ENCODE measurements around the gene CDX1. TPM values are rescaled to one million over a fixed set of nuclear protein-coding genes. Genes with fewer than 3 reads are reported as not detected.
"Not testable (repeated sequence)": the region's sequence is repeated elsewhere in the genome, so short reads cannot be mapped to it uniquely, and the experiment has no call there.

The CDX1 gene
- total RNA-seq, 1 experiment from 2014 or later = not detected

GRCh38 chr5:150227036-150227435, 60.5 kb downstream of the CDX1 start:
- Mint-ChIP-seq H3K4me1 (ENCODE audit: low read depth, unreplicated experiment) (no peaks in the 10 kb centered on the region), H3K9me3 (ENCODE audit: low read depth, unreplicated experiment) (no peaks in the 10 kb centered on the region), H3K36me3 (ENCODE audit: insufficient read depth, unreplicated experiment) (no peaks in the 10 kb centered on the region), H3K4me3 (ENCODE audit: low read depth, unreplicated experiment) (no peak overlapping the region), H3K27me3 (ENCODE audit: unreplicated experiment) (peaks cover 34% of the 10 kb centered on the region), H3K27ac (ENCODE audit: unreplicated experiment) (no peak overlapping the region)
- CTCF ChIA-PET = interaction anchor here (0.6 to 0.7 kb wide), 2 partner anchors 40 to 65 kb away, joined by 4 read pairs; no protein-coding TSS in a partner anchor
- TF ChIP-seq, protein P1, sequence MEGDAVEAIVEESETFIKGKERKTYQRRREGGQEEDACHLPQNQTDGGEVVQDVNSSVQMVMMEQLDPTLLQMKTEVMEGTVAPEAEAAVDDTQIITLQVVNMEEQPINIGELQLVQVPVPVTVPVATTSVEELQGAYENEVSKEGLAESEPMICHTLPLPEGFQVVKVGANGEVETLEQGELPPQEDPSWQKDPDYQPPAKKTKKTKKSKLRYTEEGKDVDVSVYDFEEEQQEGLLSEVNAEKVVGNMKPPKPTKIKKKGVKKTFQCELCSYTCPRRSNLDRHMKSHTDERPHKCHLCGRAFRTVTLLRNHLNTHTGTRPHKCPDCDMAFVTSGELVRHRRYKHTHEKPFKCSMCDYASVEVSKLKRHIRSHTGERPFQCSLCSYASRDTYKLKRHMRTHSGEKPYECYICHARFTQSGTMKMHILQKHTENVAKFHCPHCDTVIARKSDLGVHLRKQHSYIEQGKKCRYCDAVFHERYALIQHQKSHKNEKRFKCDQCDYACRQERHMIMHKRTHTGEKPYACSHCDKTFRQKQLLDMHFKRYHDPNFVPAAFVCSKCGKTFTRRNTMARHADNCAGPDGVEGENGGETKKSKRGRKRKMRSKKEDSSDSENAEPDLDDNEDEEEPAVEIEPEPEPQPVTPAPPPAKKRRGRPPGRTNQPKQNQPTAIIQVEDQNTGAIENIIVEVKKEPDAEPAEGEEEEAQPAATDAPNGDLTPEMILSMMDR (IDR thresholded peaks at IDR 0.05; ENCODE audit: unreplicated experiment) = no peak
- DNase-seq = no peak
- intact Hi-C loops (cut with micrococcal nuclease; ENCODE audit: unreplicated experiment) = no loop called here
- no TSS peak for BruUV-seq (replicated peaks)

DNA sequence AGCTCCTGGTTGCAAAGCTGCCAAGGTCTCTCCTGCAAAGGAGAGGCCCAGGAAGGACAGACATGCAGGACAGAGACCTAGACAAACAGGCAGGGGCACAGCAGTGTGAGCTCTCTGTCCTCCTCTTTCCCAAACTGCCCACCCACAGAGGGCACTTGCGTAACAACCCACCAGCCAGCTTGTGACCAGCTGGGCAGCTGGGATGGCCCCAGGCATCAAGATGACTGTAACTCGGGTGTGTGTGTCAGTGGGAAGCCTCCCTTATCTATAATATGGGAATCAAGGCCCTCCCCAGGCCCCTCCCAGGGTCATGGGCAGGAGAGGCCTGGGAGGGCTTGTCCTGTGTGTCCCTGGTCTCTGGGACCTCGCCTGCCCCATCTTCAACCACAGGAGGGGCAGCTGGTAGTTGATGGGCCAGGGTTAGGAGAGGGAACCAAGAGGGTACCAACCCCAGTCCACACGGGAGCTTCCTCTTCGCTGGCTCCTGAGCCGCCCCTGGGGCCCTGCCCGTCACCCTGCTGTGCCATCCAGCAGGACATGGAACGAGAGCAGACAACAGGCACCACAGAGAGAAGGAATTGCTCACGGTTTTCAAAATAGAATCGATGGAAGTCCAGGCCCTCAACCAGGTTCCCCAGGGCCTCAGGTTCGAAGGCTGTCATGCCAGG, 61.2 kb downstream of the CDX1 start:
- BruUV-seq (replicated peaks) = no TSS peak
- TF ChIP-seq, protein P1 (IDR thresholded peaks at IDR 0.05; ENCODE audit: unreplicated experiment) = no peak
- intact Hi-C loops (cut with micrococcal nuclease; ENCODE audit: unreplicated experiment) = no loop called here
- no peaks in the 10 kb centered on the region for H3K4me1 Mint-ChIP-seq (ENCODE audit: low read depth, unreplicated experiment)
- peaks cover 27% of the 10 kb centered on the region for H3K27me3 Mint-ChIP-seq (ENCODE audit: unreplicated experiment)
- H3K27ac Mint-ChIP-seq (ENCODE audit: unreplicated experiment) = no peak overlapping the region
- CTCF ChIA-PET = no interaction called here
- no peak for DNase-seq
- no peaks in the 10 kb centered on the region for H3K9me3 Mint-ChIP-seq (ENCODE audit: low read depth, unreplicated experiment)
- H3K4me3 Mint-ChIP-seq (ENCODE audit: low read depth, unreplicated experiment) = no peak overlapping the region
- H3K36me3 Mint-ChIP-seq (ENCODE audit: insufficient read depth, unreplicated experiment) = no peaks in the 10 kb centered on the region

DNA sequence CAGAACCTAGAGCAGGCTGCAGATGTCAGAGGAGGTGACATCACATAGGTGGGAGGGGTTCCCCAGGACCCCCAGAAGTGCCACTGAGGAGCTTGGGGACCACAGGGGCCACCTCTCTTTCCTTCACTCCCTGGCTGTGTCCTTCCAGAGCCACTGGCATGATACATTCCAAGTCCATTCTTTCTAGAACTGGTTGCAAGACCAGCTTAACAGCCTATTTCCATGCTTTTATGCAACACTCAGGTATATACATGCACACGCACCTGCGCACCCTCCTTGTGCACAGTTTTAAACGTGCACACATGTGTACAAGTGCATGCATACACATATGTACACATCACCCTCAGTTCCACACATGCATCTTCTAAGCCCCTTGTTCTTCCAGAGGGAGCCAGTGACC, 63.0 kb downstream of the CDX1 start:
- Mint-ChIP-seq H3K9me3 (ENCODE audit: low read depth, unreplicated experiment) (no peaks in the 10 kb centered on the region), H3K4me3 (ENCODE audit: low read depth, unreplicated experiment) (no peak overlapping the region), H3K27me3 (ENCODE audit: unreplicated experiment) (peaks cover 19% of the 10 kb centered on the region), H3K4me1 (ENCODE audit: low read depth, unreplicated experiment) (no peaks in the 10 kb centered on the region), H3K27ac (ENCODE audit: unreplicated experiment) (no peak overlapping the region), H3K36me3 (ENCODE audit: insufficient read depth, unreplicated experiment) (no peaks in the 10 kb centered on the region)
- no TSS peak for BruUV-seq (replicated peaks)
- DNase-seq = no peak
- intact Hi-C loops (cut with micrococcal nuclease; ENCODE audit: unreplicated experiment) = no loop called here
- TF ChIP-seq, protein P1 (IDR thresholded peaks at IDR 0.05; ENCODE audit: unreplicated experiment) = no peak
- CTCF ChIA-PET = no interaction called here

- Mint-ChIP-seq H3K36me3 (ENCODE audit: insufficient read depth, unreplicated experiment) (no peaks in the 10 kb centered on the region), H3K4me1 (ENCODE audit: low read depth, unreplicated experiment) (no peaks in the 10 kb centered on the region), H3K9me3 (ENCODE audit: low read depth, unreplicated experiment) (no peaks in the 10 kb centered on the region), H3K27ac (ENCODE audit: unreplicated experiment) (no peak overlapping the region), H3K4me3 (ENCODE audit: low read depth, unreplicated experiment) (no peak overlapping the region), H3K27me3 (ENCODE audit: unreplicated experiment) (peaks cover 28% of the 10 kb centered on the region)
- TF ChIP-seq, protein P1 (IDR thresholded peaks at IDR 0.05; ENCODE audit: unreplicated experiment) = no peak
- BruUV-seq (replicated peaks) = no TSS peak
- no peak for DNase-seq
- intact Hi-C loops (cut with micrococcal nuclease; ENCODE audit: unreplicated experiment) = no loop called here
- CTCF ChIA-PET = interaction anchor here (0.6 to 0.8 kb wide), 2 partner anchors 13 to 103 kb away, joined by 3 to 7 read pairs; no protein-coding TSS in a partner anchor
Observed at GRCh38 chr5:150230842-150231241, 64.3 kb downstream of the CDX1 start.

DNA sequence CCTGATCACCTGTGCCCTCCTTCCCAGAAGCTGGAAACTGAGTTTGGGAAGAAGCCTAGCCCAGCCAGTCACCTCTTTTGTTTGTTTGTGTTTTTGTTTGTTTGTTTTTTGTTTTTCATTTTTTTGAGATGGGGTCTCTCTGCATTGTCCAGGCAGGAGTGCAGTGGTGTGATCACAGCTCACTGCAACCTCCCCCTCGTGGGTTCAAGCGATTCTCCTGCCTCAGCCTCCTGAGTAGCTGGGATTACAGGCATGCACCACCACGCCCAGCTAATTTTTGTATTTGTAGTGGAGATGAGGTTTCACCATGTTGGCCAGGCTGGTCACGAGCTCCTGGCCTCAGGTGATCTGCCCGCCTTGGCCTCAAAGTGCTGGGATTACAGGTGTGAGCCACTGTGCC, 67.1 kb downstream of the CDX1 start:
- H3K36me3 Mint-ChIP-seq (ENCODE audit: insufficient read depth, unreplicated experiment); H3K4me1 Mint-ChIP-seq (ENCODE audit: low read depth, unreplicated experiment); H3K27ac Mint-ChIP-seq (ENCODE audit: unreplicated experiment); DNase-seq; BruUV-seq (replicated peaks); H3K4me3 Mint-ChIP-seq (ENCODE audit: low read depth, unreplicated experiment); intact Hi-C loops (cut with micrococcal nuclease; ENCODE audit: unreplicated experiment); H3K9me3 Mint-ChIP-seq (ENCODE audit: low read depth, unreplicated experiment): not testable (repeated sequence)
- peaks cover 24% of the 10 kb centered on the region for H3K27me3 Mint-ChIP-seq (ENCODE audit: unreplicated experiment)
- CTCF ChIA-PET = interaction anchor here (0.8 kb wide), 1 partner anchor 170 kb away, joined by 3 read pairs; no protein-coding TSS in a partner anchor
